Mesendoderm (in vitro differentiated cells): Measurements from ENCODE around the gene AGRN.
A peak's percentile ranks its signal among the peaks of the same experiment; 100 is the strongest.

ENCODE experiments used
- DNase-seq: peaks from one replicate; pipeline ENCODE4 v3.0.0; 2013
- H2AK5ac ChIP-seq: 2 replicates; pipeline ENCODE4 v1.6.1; 2013; ENCODE audit warnings: low read length, inconsistent platforms
- H2BK120ac ChIP-seq: 2 replicates; pipeline ENCODE4 v1.6.1; 2013; ENCODE audit warnings: low read depth, mild to moderate bottlenecking, low read length, moderate library complexity, mixed read lengths
- H2BK15ac ChIP-seq: replicated peaks from 2 replicates; pipeline ENCODE4 v1.6.1; 2013; ENCODE audit warnings: low read depth, mild to moderate bottlenecking, moderate library complexity
- H2BK5ac ChIP-seq: 2 replicates; pipeline ENCODE4 v1.6.1; 2013; ENCODE audit warnings: low read length, inconsistent platforms
- H3K18ac ChIP-seq: 2 replicates; pipeline ENCODE4 v1.6.1; 2013; ENCODE audit warnings: mild to moderate bottlenecking, low read length, mixed read lengths
- H3K23ac ChIP-seq: one replicate; pipeline ENCODE4 v1.6.1; 2013; ENCODE audit warnings: low read length
- H3K27ac ChIP-seq: 2 replicates; pipeline ENCODE4 v1.5.1; 2013; ENCODE audit warnings: low read depth, mild to moderate bottlenecking, inconsistent platforms, low read length, moderate library complexity
- H3K27me3 ChIP-seq: 2 replicates; pipeline ENCODE4 v1.6.1; 2013; ENCODE audit warnings: low read length, control low read depth, mild to moderate bottlenecking, inconsistent platforms; ENCODE audit not compliant: insufficient read depth, poor library complexity
- H3K36me3 ChIP-seq: 2 replicates; pipeline ENCODE4 v1.6.1; 2013; ENCODE audit warnings: low read length, inconsistent platforms; ENCODE audit not compliant: control insufficient read depth, insufficient read depth
- H3K4ac ChIP-seq: one replicate; pipeline ENCODE4 v1.6.1; 2013; ENCODE audit warnings: low read depth, mild to moderate bottlenecking, low read length, moderate library complexity
- H3K4me1 ChIP-seq: 2 replicates; pipeline ENCODE4 v1.6.1; 2013; ENCODE audit warnings: low read depth, low read length, inconsistent platforms; ENCODE audit not compliant: control insufficient read depth
- H3K4me2 ChIP-seq: 2 replicates; pipeline ENCODE4 v1.6.1; 2013; ENCODE audit warnings: low read length
- H3K4me3 ChIP-seq: 2 replicates; pipeline ENCODE4 v1.5.1; 2013; ENCODE audit warnings: mild to moderate bottlenecking, low read length
- H3K56ac ChIP-seq: one replicate; pipeline ENCODE4 v1.6.1; 2013; ENCODE audit warnings: low read length
- H3K79me1 ChIP-seq: 2 replicates; pipeline ENCODE4 v1.6.1; 2013; ENCODE audit warnings: low read length, inconsistent platforms
- H3K79me2 ChIP-seq: 2 replicates; pipeline ENCODE4 v1.6.1; 2013; ENCODE audit warnings: mild to moderate bottlenecking, low read length; ENCODE audit not compliant: control insufficient read depth, insufficient read depth
- H3K9ac ChIP-seq: 2 replicates; pipeline ENCODE4 v1.6.1; 2013; ENCODE audit warnings: low read length, inconsistent platforms
- H4K5ac ChIP-seq: one replicate; pipeline ENCODE4 v1.6.1; 2013; ENCODE audit warnings: low read length
- H4K8ac ChIP-seq: one replicate; pipeline ENCODE4 v1.6.1; 2013; ENCODE audit warnings: low read depth, mild to moderate bottlenecking, control low read depth, low read length, moderate library complexity
- WGBS: extraction: QIAGEN DNeasy Blood & Tissue Kit; methylation state at CpG from one replicate; pipeline ENCODE4 v1.1.7; 2013; ENCODE audit warnings: low lambda C conversion rate, missing lambda C conversion rate; ENCODE audit not compliant: insufficient coverage; ENCODE audit errors: extremely low coverage; 5-methylcytosine and 5-hydroxymethylcytosine counted together

AGRN gene

GRCh38 chr1:1040004-1040991 lies 20.4 kb downstream of the AGRN start:
- Histone ChIP-seq H4K8ac (no peak overlapping the region), H3K27ac (no peak overlapping the region), H2BK15ac (no peak overlapping the region), H3K4me2 (peak overlapping the region; percentile 52), H3K23ac (peak overlapping the region; percentile 66), H3K56ac (peak overlapping the region; percentile 76), H3K79me2 (no peaks in the 10 kb centered on the region), H3K9ac (peak overlapping the region; percentile 56), H3K18ac (no peak overlapping the region), H3K79me1 (no peaks in the 10 kb centered on the region), H3K4me1 (no peaks in the 10 kb centered on the region), H2AK5ac (no peak overlapping the region), H3K4me3 (no peak overlapping the region), H2BK120ac (no peak overlapping the region), H2BK5ac (no peak overlapping the region), H3K4ac (no peak overlapping the region), H3K27me3 (no peaks in the 10 kb centered on the region), H3K36me3 (peaks cover 3% of the 10 kb centered on the region), H4K5ac (no peak overlapping the region)
- no CpG with 5 or more reads among the region's 99 CpGs for WGBS
- peak; percentile 96 for DNase-seq

GRCh38 chr1:1041092-1041523 lies 21.2 kb downstream of the AGRN start:
- no peak overlapping the region for H2AK5ac ChIP-seq
- H2BK5ac ChIP-seq = no peak overlapping the region
- H3K9ac ChIP-seq = peak overlapping the region; percentile 17
- peak overlapping the region; percentile 65 for H3K56ac ChIP-seq
- H3K4me2 ChIP-seq = peak overlapping the region; percentile 35
- DNase-seq = peak; percentile 70
- no peak overlapping the region for H4K8ac ChIP-seq
- no peaks in the 10 kb centered on the region for H3K4me1 ChIP-seq
- no peak overlapping the region for H3K4ac ChIP-seq
- H3K4me3 ChIP-seq = no peak overlapping the region
- no CpG with 5 or more reads among the region's 60 CpGs for WGBS
- H2BK15ac ChIP-seq = no peak overlapping the region
- no peak overlapping the region for H2BK120ac ChIP-seq
- no peaks in the 10 kb centered on the region for H3K79me1 ChIP-seq
- H3K27ac ChIP-seq = no peak overlapping the region
- no peak overlapping the region for H3K23ac ChIP-seq
- H3K36me3 ChIP-seq = peaks cover 5% of the 10 kb centered on the region
- no peaks in the 10 kb centered on the region for H3K27me3 ChIP-seq
- no peak overlapping the region for H4K5ac ChIP-seq
- H3K79me2 ChIP-seq = no peaks in the 10 kb centered on the region
- no peak overlapping the region for H3K18ac ChIP-seq

GRCh38 chr1:1041873-1042272 lies 22.0 kb downstream of the AGRN start:
- H3K4ac ChIP-seq = no peak overlapping the region
- no peak overlapping the region for H2BK120ac ChIP-seq
- no peaks in the 10 kb centered on the region for H3K27me3 ChIP-seq
- H3K23ac ChIP-seq = no peak overlapping the region
- H2AK5ac ChIP-seq = no peak overlapping the region
- H4K8ac ChIP-seq = no peak overlapping the region
- H3K36me3 ChIP-seq = peaks cover 5% of the 10 kb centered on the region
- WGBS = no CpG with 5 or more reads among the region's 25 CpGs
- H3K79me2 ChIP-seq = no peaks in the 10 kb centered on the region
- H2BK15ac ChIP-seq = no peak overlapping the region
- H3K9ac ChIP-seq = no peak overlapping the region
- H3K4me1 ChIP-seq = no peaks in the 10 kb centered on the region
- DNase-seq = no peak
- no peaks in the 10 kb centered on the region for H3K79me1 ChIP-seq
- no peak overlapping the region for H3K4me2 ChIP-seq
- H3K27ac ChIP-seq = no peak overlapping the region
- H3K56ac ChIP-seq = no peak overlapping the region
- no peak overlapping the region for H4K5ac ChIP-seq
- no peak overlapping the region for H2BK5ac ChIP-seq
- H3K18ac ChIP-seq = no peak overlapping the region
- H3K4me3 ChIP-seq = no peak overlapping the region

GRCh38 chr1:1042835-1043234 lies 22.9 kb downstream of the AGRN start:
- H3K9ac ChIP-seq = no peak overlapping the region
- DNase-seq = no peak
- no peak overlapping the region for H3K4me2 ChIP-seq
- no peak overlapping the region for H2BK5ac ChIP-seq
- no peaks in the 10 kb centered on the region for H3K79me1 ChIP-seq
- no peak overlapping the region for H3K4me3 ChIP-seq
- H4K8ac ChIP-seq = no peak overlapping the region
- H2BK120ac ChIP-seq = no peak overlapping the region
- peaks cover 5% of the 10 kb centered on the region for H3K36me3 ChIP-seq
- H3K79me2 ChIP-seq = no peaks in the 10 kb centered on the region
- no peak overlapping the region for H3K23ac ChIP-seq
- no CpG with 5 or more reads among the region's 10 CpGs for WGBS
- no peak overlapping the region for H3K27ac ChIP-seq
- no peak overlapping the region for H3K4ac ChIP-seq
- H3K18ac ChIP-seq = no peak overlapping the region
- no peak overlapping the region for H2BK15ac ChIP-seq
- H2AK5ac ChIP-seq = no peak overlapping the region
- H3K4me1 ChIP-seq = no peaks in the 10 kb centered on the region
- no peak overlapping the region for H3K56ac ChIP-seq
- H3K27me3 ChIP-seq = no peaks in the 10 kb centered on the region
- H4K5ac ChIP-seq = no peak overlapping the region

- Histone ChIP-seq H4K5ac (no peak overlapping the region), H2AK5ac (no peak overlapping the region), H3K23ac (no peak overlapping the region), H3K79me1 (no peaks in the 10 kb centered on the region), H2BK15ac (no peak overlapping the region), H3K36me3 (peaks cover 5% of the 10 kb centered on the region), H3K4me2 (no peak overlapping the region), H3K27ac (no peak overlapping the region), H2BK5ac (no peak overlapping the region), H3K79me2 (no peaks in the 10 kb centered on the region), H3K4me1 (no peaks in the 10 kb centered on the region), H2BK120ac (no peak overlapping the region), H3K56ac (no peak overlapping the region), H3K27me3 (no peaks in the 10 kb centered on the region), H3K9ac (no peak overlapping the region), H3K4ac (no peak overlapping the region), H3K4me3 (no peak overlapping the region), H3K18ac (no peak overlapping the region), H4K8ac (no peak overlapping the region)
- no CpG with 5 or more reads among the region's 27 CpGs for WGBS
- no peak for DNase-seq
Measured at GRCh38 chr1:1043411-1043810, 23.5 kb downstream of the AGRN start.
